GM12864 (cell line): ENCODE measurements around the gene FREM3.

Source experiments
- DNase-seq: peaks from one replicate; pipeline ENCODE4 v3.0.0-alpha.2; 2011; ENCODE audit warnings: low read depth
- H3K4me3 ChIP-seq: 2 replicates; pipeline ENCODE4 v1.5.1; 2011; ENCODE audit warnings: mild to moderate bottlenecking, low read depth, low read length, control low read depth
- TF ChIP-seq, protein P1 (sequence below): IDR thresholded peaks from 2 replicates; pipeline ENCODE4 v1.5.1; 2011; ENCODE audit warnings: low read depth, mild to moderate bottlenecking, moderate library complexity, low read length, control low read depth, inconsistent platforms; ENCODE audit errors: missing control alignments

The FREM3 gene

DNA sequence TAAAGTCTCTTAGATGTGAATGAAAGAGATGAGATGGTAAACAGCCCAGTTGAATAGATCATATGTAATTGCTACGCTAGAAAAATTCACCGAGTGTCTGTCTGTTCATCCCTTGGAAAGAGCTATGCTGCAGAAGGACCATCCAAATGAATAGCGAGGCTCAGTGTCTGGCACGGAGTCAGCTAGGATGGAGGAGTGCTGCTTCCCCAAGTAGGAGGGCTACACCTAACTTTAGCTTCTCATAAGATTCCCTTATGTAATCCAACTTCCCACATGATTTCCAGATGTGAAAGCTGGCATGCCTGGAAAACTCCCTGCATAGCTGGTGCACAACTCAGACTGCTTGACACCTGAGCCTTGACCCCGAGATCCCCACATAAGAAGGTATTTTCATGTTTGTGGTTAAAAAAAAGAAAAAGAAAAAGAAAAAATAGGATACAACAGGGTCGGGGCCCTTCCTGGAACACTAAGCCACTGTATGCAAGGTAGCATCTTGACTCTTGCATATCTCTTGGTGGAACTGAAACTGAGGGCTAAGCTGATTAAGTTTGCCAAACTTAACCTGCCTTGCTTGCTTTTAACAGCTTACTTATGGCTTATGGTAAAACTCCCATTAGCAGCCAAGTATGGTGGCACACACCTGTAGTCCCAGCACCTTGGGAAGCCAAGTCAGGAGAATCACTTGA, 82.3 kb downstream of the FREM3 start:
- TF ChIP-seq, protein P1, sequence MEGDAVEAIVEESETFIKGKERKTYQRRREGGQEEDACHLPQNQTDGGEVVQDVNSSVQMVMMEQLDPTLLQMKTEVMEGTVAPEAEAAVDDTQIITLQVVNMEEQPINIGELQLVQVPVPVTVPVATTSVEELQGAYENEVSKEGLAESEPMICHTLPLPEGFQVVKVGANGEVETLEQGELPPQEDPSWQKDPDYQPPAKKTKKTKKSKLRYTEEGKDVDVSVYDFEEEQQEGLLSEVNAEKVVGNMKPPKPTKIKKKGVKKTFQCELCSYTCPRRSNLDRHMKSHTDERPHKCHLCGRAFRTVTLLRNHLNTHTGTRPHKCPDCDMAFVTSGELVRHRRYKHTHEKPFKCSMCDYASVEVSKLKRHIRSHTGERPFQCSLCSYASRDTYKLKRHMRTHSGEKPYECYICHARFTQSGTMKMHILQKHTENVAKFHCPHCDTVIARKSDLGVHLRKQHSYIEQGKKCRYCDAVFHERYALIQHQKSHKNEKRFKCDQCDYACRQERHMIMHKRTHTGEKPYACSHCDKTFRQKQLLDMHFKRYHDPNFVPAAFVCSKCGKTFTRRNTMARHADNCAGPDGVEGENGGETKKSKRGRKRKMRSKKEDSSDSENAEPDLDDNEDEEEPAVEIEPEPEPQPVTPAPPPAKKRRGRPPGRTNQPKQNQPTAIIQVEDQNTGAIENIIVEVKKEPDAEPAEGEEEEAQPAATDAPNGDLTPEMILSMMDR: no peak
- DNase-seq: no peak
- H3K4me3 ChIP-seq: no peak overlapping the region

DNA sequence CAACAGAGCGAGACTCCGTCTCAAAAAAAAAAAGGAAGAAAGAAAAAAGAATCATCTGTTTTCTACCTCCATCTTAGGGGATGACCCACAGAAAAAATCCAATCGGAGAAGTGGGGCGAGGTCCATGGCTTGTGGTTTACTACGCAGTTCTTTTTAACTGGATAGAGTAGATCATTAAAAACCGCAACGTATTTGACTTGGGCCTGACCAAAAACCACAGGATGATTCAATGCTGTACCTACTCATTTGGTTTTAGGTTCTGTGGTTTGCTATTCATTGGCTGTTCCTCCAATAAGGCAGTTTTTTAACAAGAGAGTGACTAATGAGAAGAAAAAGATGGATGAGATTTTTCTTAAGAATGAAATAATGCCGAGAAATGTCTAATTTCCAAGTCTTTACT, 83.7 kb downstream of the FREM3 start:
- TF ChIP-seq, protein P1: no peak
- DNase-seq: peak; percentile 45
- H3K4me3 ChIP-seq: no peak overlapping the region

DNA sequence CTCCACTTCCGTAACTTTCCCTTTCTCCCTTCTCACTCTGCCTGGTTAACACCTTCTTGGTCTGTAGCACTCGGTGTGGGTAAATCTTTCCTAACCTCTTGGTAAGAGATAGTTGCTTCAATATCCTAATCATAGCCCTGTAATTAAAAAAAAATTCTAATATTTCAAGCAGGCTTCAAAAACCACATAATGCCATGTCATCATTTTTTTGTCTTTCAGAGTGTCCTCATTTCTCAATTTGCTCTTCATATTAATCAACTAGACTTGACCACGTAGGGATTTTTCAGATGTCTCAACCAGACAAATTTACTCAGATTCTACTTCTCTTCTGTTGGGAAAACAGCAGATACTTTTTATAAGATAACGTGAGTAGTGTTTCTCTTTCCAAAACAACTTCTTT, 91.0 kb downstream of the FREM3 start:
- DNase-seq: no peak
- no peak overlapping the region for H3K4me3 ChIP-seq
- TF ChIP-seq, protein P1: no peak

DNA sequence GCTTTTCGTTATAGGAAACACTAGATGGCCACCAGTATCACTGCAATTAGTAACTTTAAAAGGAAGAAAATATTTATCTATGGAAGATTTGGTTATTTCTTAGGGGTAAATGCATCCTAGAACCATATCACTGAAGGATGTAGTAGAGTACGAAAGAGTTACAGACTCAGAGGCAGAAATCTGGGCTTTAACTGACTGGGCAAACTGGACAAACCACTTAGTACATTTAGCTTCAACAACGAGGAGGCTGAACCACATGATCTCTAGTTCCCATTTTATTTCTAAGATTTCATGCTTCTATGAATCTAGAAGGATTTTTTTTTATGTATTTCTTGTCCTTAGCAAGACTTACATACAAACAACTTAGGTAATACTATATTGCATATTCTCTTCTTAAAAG, 94.0 kb downstream of the FREM3 start:
- TF ChIP-seq, protein P1: no peak
- no peak for DNase-seq
- H3K4me3 ChIP-seq: no peak overlapping the region

DNA sequence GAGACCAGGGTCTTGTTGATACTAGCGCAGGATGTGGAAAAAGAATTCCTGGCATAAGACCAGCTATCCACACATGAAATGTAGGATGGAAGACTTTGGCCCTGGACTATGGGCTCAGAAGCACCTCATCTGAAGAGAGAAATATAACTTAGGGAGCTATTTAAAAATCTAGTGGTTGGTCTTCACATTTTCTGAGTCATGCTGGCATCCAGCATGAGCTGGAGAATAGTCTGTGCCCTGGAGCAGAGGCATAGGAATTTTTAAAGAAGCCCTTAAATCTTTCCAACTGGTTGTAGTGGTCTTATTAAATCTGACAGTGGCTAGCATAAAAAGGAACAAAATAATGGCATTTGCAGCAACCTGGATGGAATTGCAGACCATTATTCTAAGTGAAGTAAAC, 100.6 kb downstream of the FREM3 start:
- TF ChIP-seq, protein P1: no peak
- no peak overlapping the region for H3K4me3 ChIP-seq
- no peak for DNase-seq

DNA sequence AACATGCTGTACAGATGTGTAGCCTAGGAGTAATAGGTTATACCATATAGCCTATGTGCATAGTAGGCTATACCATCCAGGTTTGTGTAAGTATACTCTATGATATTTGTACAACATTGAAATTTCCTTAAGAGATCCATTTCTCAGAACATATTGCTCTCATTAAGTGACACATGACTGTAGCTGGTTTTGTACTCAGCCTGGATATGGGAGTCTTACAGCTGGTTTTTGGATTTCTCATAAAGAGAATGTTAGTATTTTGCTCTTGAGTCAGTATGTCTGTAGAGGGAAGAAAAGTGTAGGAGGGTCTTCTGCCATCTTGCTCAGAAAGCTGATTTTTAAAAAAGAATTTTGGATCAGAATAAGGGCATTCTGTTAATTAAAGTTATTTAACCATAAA, 101.7 kb downstream of the FREM3 start:
- DNase-seq: no peak
- TF ChIP-seq, protein P1: no peak
- no peak overlapping the region for H3K4me3 ChIP-seq

DNA sequence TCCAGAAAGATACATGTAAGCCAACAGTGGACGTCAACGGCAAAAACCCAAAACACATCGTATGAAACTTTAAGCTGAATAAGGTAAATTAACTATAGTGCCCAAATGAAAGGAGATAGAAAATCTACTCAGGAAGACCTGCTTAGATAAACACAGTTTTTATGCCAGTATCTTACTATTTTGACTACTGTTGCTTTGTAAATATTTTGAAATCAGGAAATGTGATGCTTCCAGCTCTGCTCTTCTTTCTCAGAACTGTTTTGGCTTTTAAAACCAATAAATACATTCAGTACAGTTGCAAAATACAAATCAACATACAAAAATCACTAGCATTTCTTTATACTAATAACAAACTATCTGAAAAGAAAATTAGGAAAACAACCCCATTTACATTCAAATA, 103.2 kb downstream of the FREM3 start:
- DNase-seq: no peak
- H3K4me3 ChIP-seq: no peak overlapping the region
- TF ChIP-seq, protein P1: no peak
